Endothelial cell of umbilical vein (primary cell): ENCODE measurements around the gene KLK3. TPM values are rescaled to one million over a fixed set of nuclear protein-coding genes. Genes with fewer than 3 reads are reported as not detected.

Experiments used
- BruUV-seq: library from RNA; stranded (reverse); fragments of 400-500 nt; replicated peaks from 2 replicates; lab custom pipeline; 2021; lab: Mats Ljungman, UMichigan
- CTCF ChIA-PET: fragments of 300-600, 350-600 bp; sonication (Branson Sonifier 250); formaldehyde crosslinking; loops from one replicate; lab custom pipeline; 2021; ENCODE audit warnings: antibody characterized with exemption, inconsistent platforms; lab: Charles Lee
- POLR2A ChIA-PET: fragments of 300-600, 350-600 bp; sonication (Branson Sonifier 250); formaldehyde crosslinking; loops from one replicate; lab custom pipeline; 2021; ENCODE audit warnings: antibody characterized with exemption, inconsistent platforms; lab: Charles Lee
- DNase-seq: peaks from one replicate; pipeline ENCODE4 v3.0.0-alpha.2; 2011; ENCODE audit warnings: low read depth, low spot score
- FAIRE-seq: peaks from 2 replicates; lab custom pipeline; 2011; peaks lifted over from hg19 to GRCh38; lab: Jason Lieb, UNC
- H2AFZ ChIP-seq: 2 replicates; pipeline ENCODE4 v1.6.0; 2012; ENCODE audit warnings: low read depth, low read length, control low read depth, inconsistent platforms
- H3K27ac ChIP-seq: 2 replicates; pipeline ENCODE4 v1.5.1; 2011; ENCODE audit warnings: low read depth, mild to moderate bottlenecking, control low read depth, low read length, moderate library complexity; ENCODE audit not compliant: insufficient read depth
- H3K27me3 ChIP-seq, 2 experiments: 2 replicates each; pipeline versions ENCODE4 v1.6.0 to v1.6.1; 2011; ENCODE audit warnings: low read length in 2 of 2, mixed read lengths in 1 of 2; ENCODE audit not compliant: control insufficient read depth in 2 of 2, insufficient read depth in 2 of 2
- H3K36me3 ChIP-seq, 2 experiments: 2 replicates in 1 of 2; 3 replicates in 1 of 2; pipeline ENCODE4 v1.5.1; 2011; ENCODE audit warnings: low read length in 2 of 2, mild to moderate bottlenecking in 1 of 2, moderate library complexity in 1 of 2; ENCODE audit not compliant: control insufficient read depth in 2 of 2, insufficient read depth in 2 of 2; ENCODE audit errors: extremely low read depth in 1 of 2
- H3K4me1 ChIP-seq: 3 replicates; pipeline ENCODE4 v1.5.1; 2011; ENCODE audit warnings: mild to moderate bottlenecking, low read length; ENCODE audit not compliant: control insufficient read depth, insufficient read depth; ENCODE audit errors: extremely low read depth
- H3K4me2 ChIP-seq: 2 replicates; pipeline ENCODE4 v1.6.1; 2011; ENCODE audit warnings: low read length, control low read depth, mixed read lengths; ENCODE audit not compliant: insufficient read depth
- H3K4me3 ChIP-seq, 3 experiments: fragments of 200-600 bp in 1 of 3; sonication (generic), shearing (Covaris generic) in 1 of 3; replicated peaks in 1 of 3; 2 replicates each; pipeline ENCODE4 v1.5.1; 2011 to 2016; ENCODE audit warnings: control low read depth in 3 of 3, low read length in 3 of 3, mild to moderate bottlenecking in 2 of 3, inconsistent platforms in 1 of 3, low read depth in 1 of 3, moderate library complexity in 1 of 3; ENCODE audit not compliant: insufficient read depth in 1 of 3
- H3K79me2 ChIP-seq: 2 replicates; pipeline ENCODE4 v1.6.0; 2012; ENCODE audit warnings: low read length, inconsistent platforms; ENCODE audit not compliant: control insufficient read depth, insufficient read depth
- H3K9ac ChIP-seq: replicated peaks from 2 replicates; pipeline ENCODE3; 2011; ENCODE audit warnings: low read length, control low read depth; ENCODE audit not compliant: insufficient read depth; ENCODE audit errors: extremely low read depth
- H3K9me1 ChIP-seq: replicated peaks from 3 replicates; pipeline ENCODE4 v1.6.0; 2011; ENCODE audit warnings: mild to moderate bottlenecking, low read length; ENCODE audit not compliant: control insufficient read depth, insufficient read depth; ENCODE audit errors: extremely low read depth
- H3K9me3 ChIP-seq: replicated peaks from 2 replicates; pipeline ENCODE4 v1.5.1; 2012; ENCODE audit warnings: low read length, inconsistent platforms; ENCODE audit not compliant: control insufficient read depth, insufficient read depth
- H4K20me1 ChIP-seq: replicated peaks from 2 replicates; pipeline ENCODE3; 2011; ENCODE audit warnings: mild to moderate bottlenecking, low read length; ENCODE audit not compliant: control insufficient read depth, insufficient read depth; ENCODE audit errors: extremely low read depth
- CTCF ChIP-seq, 2 donors: IDR thresholded peaks; 1 replicate in 1 of 2; 2 replicates in 1 of 2; pipeline ENCODE4 v1.5.1; 2011; ENCODE audit warnings: low read length in 2 of 2, mild to moderate bottlenecking in 2 of 2, moderate library complexity in 2 of 2, control low read depth in 1 of 2, inconsistent platforms in 1 of 2, low read depth in 1 of 2; ENCODE audit not compliant: insufficient read depth in 1 of 2; ENCODE audit errors: extremely low read depth in 1 of 2
- EZH2 ChIP-seq: IDR thresholded peaks from 2 replicates; pipeline ENCODE4 v1.6.1; 2012; ENCODE audit warnings: borderline replicate concordance, low read depth, mild to moderate bottlenecking, moderate library complexity, low read length, inconsistent platforms; ENCODE audit not compliant: severe bottlenecking
- JUN ChIP-seq: IDR thresholded peaks from 2 replicates; pipeline ENCODE4 v1.6.1; 2011; ENCODE audit warnings: borderline replicate concordance, low read depth; ENCODE audit not compliant: insufficient read length, insufficient read depth
- MYC ChIP-seq: IDR thresholded peaks from one replicate; pipeline ENCODE4 v1.6.1; 2011; ENCODE audit warnings: mild to moderate bottlenecking, low read depth, low read length
- POLR2A ChIP-seq: IDR thresholded peaks from 2 replicates; pipeline ENCODE4 v1.6.1; 2012; ENCODE audit warnings: low read depth, mild to moderate bottlenecking, control low read depth, low read length
- POLR2AphosphoS5 ChIP-seq: IDR thresholded peaks from 2 replicates; pipeline ENCODE4 v1.6.1; 2012; ENCODE audit warnings: low read depth, mild to moderate bottlenecking, control low read depth, low read length, moderate library complexity; ENCODE audit not compliant: insufficient read depth
- dilution Hi-C: fragments of 300-500 bp; cut with MboI; formaldehyde crosslinking; loops from one replicate; pipeline ENCODE4 v1.15.0; 2019; ENCODE audit warnings: low sequenced_read_pairs; ENCODE audit not compliant: extremely low pct_ligation_motif_present
- intact Hi-C: fragments of 100-400 bp; cut with micrococcal nuclease; formaldehyde crosslinking; loops from one replicate; pipeline ENCODE4 v1.10.0; 2022
- polyA plus RNA-seq, 4 experiments: library from polyadenylated mRNA; depleted of rRNA in 3 of 4; stranded (reverse) in 3 of 4; unstranded in 1 of 4; fragments of >200 nt; gene quantifications; 2 replicates each; pipeline versions ENCODE4 v1.2.1 to v1.2.3, GENCODE V29; 2011 to 2012; ENCODE audit warnings: missing spikeins in 1 of 4
- total RNA-seq: library from RNA; stranded (reverse); gene quantifications from 2 replicates; pipeline ENCODE4 v1.2.3, GENCODE V29; 2021

Gene KLK3
- total and polyA plus RNA-seq, 2 donors (not counting 3 experiments of a cell fraction or from before 2014, with no cell fraction given): not detected

- TF ChIP-seq POLR2AphosphoS5 (no peak), POLR2A (no peak), CTCF (IDR thresholded peaks at IDR 0.05; ENCODE audit: extremely low read depth in 1 of 2, insufficient read depth in 1 of 2, low read depth in 1 of 2, low read length in 2 of 2) (no peak), EZH2 (no peak), JUN (no peak)
- no peak for DNase-seq
- H3K4me2 ChIP-seq: no peak overlapping the region
- H3K79me2 ChIP-seq: no peaks in the 10 kb centered on the region
- H3K27ac ChIP-seq: no peak overlapping the region
- intact Hi-C loops (no loop called here), dilution Hi-C loops (no loop called here)
- ChIA-PET CTCF (no interaction called here), POLR2A (no interaction called here)
- H3K9ac ChIP-seq: no peak overlapping the region
- FAIRE-seq: no peak
- H2AFZ ChIP-seq: no peak overlapping the region
- BruUV-seq: no TSS peak
- H3K4me1 ChIP-seq: peaks cover 4% of the 10 kb centered on the region
- no peaks in the 10 kb centered on the region for H3K9me3 ChIP-seq
- no peaks in the 10 kb centered on the region for H3K27me3 ChIP-seq
- H3K4me3 ChIP-seq: no peak overlapping the region
- no peaks in the 10 kb centered on the region for H4K20me1 ChIP-seq
- no peaks in the 10 kb centered on the region for H3K36me3 ChIP-seq
- H3K9me1 ChIP-seq: no peaks in the 10 kb centered on the region
Measured at GRCh38 chr19:50833802-50834167, 20.9 kb upstream of the KLK3 start.

GRCh38 chr19:50835103-50835784 is 19.5 kb upstream of the KLK3 start:
- Histone ChIP-seq H2AFZ (peak overlapping the region; percentile 97), H3K27ac (no peak overlapping the region), H3K4me3 (peak overlapping the region; percentile 5 to 61 (median 60)), H4K20me1 (no peaks in the 10 kb centered on the region), H3K4me2 (peak overlapping the region; percentile 58), H3K4me1 (peaks cover 4% of the 10 kb centered on the region), H3K9me3 (no peaks in the 10 kb centered on the region), H3K79me2 (no peaks in the 10 kb centered on the region), H3K9ac (no peak overlapping the region), H3K27me3 (no peaks in the 10 kb centered on the region), H3K36me3 (no peaks in the 10 kb centered on the region), H3K9me1 (no peaks in the 10 kb centered on the region)
- FAIRE-seq (no peak), DNase-seq (no peak)
- intact Hi-C loops (loop anchor here (1.0 kb wide), 1 partner anchor 30 kb away; no protein-coding TSS in a partner anchor), dilution Hi-C loops (no loop called here)
- ChIA-PET CTCF (no interaction called here), POLR2A (no interaction called here)
- TF ChIP-seq POLR2AphosphoS5 (no peak), EZH2 (peak; percentile 12), MYC (no peak), JUN (no peak)
- no TSS peak for BruUV-seq
